ENCODE results near the gene ZNF684. TPM values are rescaled to one million over a fixed set of nuclear protein-coding genes. Genes with fewer than 3 reads are reported as not detected.
A peak's percentile ranks its signal among the peaks of the same experiment; 100 is the strongest.
"Not testable (repeated sequence)": the region's sequence is repeated elsewhere in the genome, so short reads cannot be mapped to it uniquely, and the experiment has no call there.

The ZNF684 gene
- total RNA-seq = 10 to 100 TPM in 1 of 2 donors, 1 to 10 TPM in 1; 3.1 to 17.1 TPM

DNA sequence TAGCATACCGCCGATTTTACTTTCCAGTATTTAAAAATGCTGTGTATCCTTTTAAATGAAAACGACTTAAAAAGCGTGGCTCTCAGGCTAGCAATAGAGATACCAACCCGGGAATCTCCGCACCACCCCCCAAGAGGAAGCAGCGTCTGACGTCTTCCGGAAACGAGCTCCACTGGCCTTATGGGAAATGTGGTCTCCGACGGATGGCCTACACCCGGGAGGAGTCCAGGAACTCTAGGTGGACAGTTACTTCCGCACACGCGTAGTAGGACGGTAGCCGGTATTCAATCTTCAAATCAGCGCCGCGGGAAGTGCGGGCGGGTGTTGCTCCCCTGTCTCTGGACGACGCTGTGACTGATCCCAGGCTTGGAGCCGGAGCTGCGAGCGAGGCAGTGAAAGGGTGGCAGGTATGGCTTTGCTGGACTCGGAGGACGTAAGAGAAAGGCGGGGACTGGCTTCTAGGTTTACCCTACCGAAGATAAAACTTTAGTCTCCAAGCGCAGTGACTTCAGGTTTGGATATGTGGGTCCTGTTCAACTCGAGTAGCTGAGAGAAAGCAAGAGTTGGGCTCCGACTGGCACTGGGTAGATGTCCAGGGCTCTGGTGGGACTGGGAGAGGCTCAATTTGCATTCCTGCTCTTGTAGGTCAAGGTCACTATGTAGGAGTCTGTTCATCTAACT lies at the start of gene ZNF684:
ZNF684 (plus strand) TSS at position 257 of the 681 bp plus-strand sequence. CDS start 1,530 bp downstream, outside the sequence.
- WGBS, 2 donors = 1 to 2% methylated on average over 17 to 35 of the region's 35 CpGs
- H3K9me3 ChIP-seq = no peaks in the 10 kb centered on the region
- peak; percentile 94 for ATAC-seq
- H3K27me3 ChIP-seq = no peaks in the 10 kb centered on the region
- H3K27ac ChIP-seq = peak within 1 kb of the TSS; percentile 79 to 92 (median 85)
- TF ChIP-seq, protein P1, sequence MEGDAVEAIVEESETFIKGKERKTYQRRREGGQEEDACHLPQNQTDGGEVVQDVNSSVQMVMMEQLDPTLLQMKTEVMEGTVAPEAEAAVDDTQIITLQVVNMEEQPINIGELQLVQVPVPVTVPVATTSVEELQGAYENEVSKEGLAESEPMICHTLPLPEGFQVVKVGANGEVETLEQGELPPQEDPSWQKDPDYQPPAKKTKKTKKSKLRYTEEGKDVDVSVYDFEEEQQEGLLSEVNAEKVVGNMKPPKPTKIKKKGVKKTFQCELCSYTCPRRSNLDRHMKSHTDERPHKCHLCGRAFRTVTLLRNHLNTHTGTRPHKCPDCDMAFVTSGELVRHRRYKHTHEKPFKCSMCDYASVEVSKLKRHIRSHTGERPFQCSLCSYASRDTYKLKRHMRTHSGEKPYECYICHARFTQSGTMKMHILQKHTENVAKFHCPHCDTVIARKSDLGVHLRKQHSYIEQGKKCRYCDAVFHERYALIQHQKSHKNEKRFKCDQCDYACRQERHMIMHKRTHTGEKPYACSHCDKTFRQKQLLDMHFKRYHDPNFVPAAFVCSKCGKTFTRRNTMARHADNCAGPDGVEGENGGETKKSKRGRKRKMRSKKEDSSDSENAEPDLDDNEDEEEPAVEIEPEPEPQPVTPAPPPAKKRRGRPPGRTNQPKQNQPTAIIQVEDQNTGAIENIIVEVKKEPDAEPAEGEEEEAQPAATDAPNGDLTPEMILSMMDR (IDR thresholded peaks at IDR 0.05) = no peak
- TF ChIP-seq POLR2A (IDR thresholded peaks at IDR 0.05) = peak in 2 of 3 donors; percentile 60 to 66
- H3K4me3 ChIP-seq = peak within 1 kb of the TSS; percentile 31 to 55
- peak; percentile 80 to 91 (median 84) for DNase-seq
- peaks cover 24% of the 10 kb centered on the region for H3K4me1 ChIP-seq
- H3K36me3 ChIP-seq (replicated peaks in 1 of 2; ENCODE audit: insufficient read depth in 1 of 2, low read depth in 2 of 2) = no peaks in the 10 kb centered on the region
- intact Hi-C loops (cut with DNase I) = no loop called here

- ATAC-seq (no peak), DNase-seq (no peak)
- whole genome bisulfite sequencing, 2 donors = 94 to 98% methylated on average over 4 of the region's 4 CpGs
- peaks cover 14 to 16% of the 10 kb centered on the region in 2 donors for H3K36me3 ChIP-seq (replicated peaks in 1 of 2; ENCODE audit: insufficient read depth in 1 of 2, low read depth in 2 of 2)
- H3K9me3 ChIP-seq = peaks cover 0 to 24% (median 0%) of the 10 kb centered on the region in 3 donors
- H3K27me3 ChIP-seq = no peaks in the 10 kb centered on the region
- no peaks in the 10 kb centered on the region for H3K4me1 ChIP-seq
- TF ChIP-seq, protein P1 (IDR thresholded peaks at IDR 0.05) = no peak
- TF ChIP-seq POLR2A (IDR thresholded peaks at IDR 0.05) = no peak
- no peak overlapping the region for H3K4me3 ChIP-seq
- no peak overlapping the region for H3K27ac ChIP-seq
- intact Hi-C loops (cut with DNase I) = no loop called here
Observed at GRCh38 chr1:40495315-40495903, 36.0 kb upstream of the ZNF684 start.

DNA sequence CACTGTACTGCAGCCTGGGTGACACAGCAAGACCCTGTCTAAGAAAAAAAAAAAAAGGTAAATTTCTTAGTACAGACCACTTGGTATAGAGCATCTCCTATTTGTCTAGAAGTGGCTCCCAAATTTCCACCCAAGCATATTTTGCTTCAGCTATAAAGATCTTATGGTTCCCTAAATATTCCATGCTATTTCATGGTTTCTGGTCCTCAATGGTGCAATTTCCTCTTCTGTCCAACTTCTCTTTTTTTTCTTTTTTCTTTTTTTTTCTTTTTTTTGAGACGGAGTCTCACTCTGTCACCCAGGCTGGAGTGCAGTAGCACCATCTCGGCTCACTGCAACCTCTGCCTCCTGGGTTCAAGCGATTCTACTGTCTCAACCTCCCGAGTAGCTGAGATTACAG lies 28.8 kb upstream of the ZNF684 start:
- H3K4me3 ChIP-seq = not testable (repeated sequence)

DNA sequence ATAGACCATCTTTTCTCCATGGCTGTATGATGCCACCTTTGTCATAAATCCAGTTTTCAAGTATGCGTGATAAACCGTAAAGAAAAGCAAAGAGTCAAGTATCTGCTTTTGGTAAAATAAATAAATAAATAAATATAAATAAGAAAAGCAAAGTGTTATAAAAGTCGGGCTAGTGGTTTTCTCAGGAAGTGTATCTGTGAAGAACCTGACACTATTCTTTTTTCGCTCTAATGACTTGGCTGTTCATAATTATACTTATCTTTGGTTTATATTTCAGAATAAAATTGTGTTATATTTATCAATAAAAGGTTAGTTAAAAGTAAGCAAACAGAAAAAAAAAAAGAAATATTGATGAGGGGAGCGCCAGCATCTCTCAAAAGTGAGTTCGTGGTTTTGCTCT lies 23.5 kb upstream of the ZNF684 start:
- intact Hi-C loops (cut with DNase I) = no loop called here
- no peak for ATAC-seq

More for the DNA sequence above, 28.8 kb upstream of the ZNF684 start:
- H3K4me1 ChIP-seq; ATAC-seq; H3K27ac ChIP-seq; intact Hi-C loops (cut with DNase I); H3K27me3 ChIP-seq; H3K36me3 ChIP-seq (replicated peaks in 1 of 2; ENCODE audit: insufficient read depth in 1 of 2, low read depth in 2 of 2); DNase-seq: not testable (repeated sequence)
- peaks cover 0 to 18% (median 0%) of the 10 kb centered on the region in 3 donors for H3K9me3 ChIP-seq
- 91 to 98% methylated on average over 4 of the region's 4 CpGs for WGBS, 2 donors

More for the DNA sequence above, 23.5 kb upstream of the ZNF684 start:
- peak overlapping the region; percentile 16 to 77 for H3K4me3 ChIP-seq
- no peak for DNase-seq
- peaks cover 0 to 2% of the 10 kb centered on the region in 2 donors for H3K36me3 ChIP-seq (replicated peaks in 1 of 2; ENCODE audit: insufficient read depth in 1 of 2, low read depth in 2 of 2)
- peak overlapping the region in 3 of 4 donors; percentile 46 to 77 (median 73) for H3K27ac ChIP-seq
- H3K4me1 ChIP-seq = peaks cover 7% of the 10 kb centered on the region
- 60 to 65% methylated on average over 6 of the region's 6 CpGs for WGBS, 2 donors
- TF ChIP-seq, protein P1 (IDR thresholded peaks at IDR 0.05) = no peak
- TF ChIP-seq POLR2A (IDR thresholded peaks at IDR 0.05) = no peak
- H3K9me3 ChIP-seq = peaks cover 0 to 7% (median 0%) of the 10 kb centered on the region in 3 donors
- no peaks in the 10 kb centered on the region for H3K27me3 ChIP-seq
